GDM1 (cell line): ENCODE measurements around the gene TMEM176A.

ENCODE experiments used
- DNase-seq: peaks from one replicate; lab custom pipeline; 2025; lab: John Stamatoyannopoulos, UW

TMEM176A gene

DNA sequence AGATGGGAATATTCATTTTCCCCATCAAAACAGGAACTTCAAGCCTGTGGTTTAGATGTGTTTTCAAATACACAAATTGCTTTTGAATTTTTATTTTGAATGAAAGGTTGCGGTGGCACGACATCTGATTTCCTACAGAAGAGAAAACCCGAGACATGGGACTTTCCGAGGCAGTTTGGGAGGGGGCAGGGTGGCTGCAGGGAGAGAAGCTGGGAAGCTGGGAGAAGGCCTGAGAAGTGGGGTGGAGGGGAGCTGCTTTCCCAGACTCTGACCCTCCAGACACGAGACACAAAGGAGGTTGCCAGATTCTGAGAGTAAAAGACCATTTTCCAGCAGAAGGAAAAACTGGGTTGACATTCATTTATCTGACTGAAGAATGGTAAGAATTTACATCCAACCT, 19.6 kb downstream of the TMEM176A start:
- DNase-seq, result no peak

GRCh38 chr7:150820578-150821198, 20.1 kb downstream of the TMEM176A start:
- DNase-seq, result no peak

- DNase-seq, result no peak
Observed at GRCh38 chr7:150823043-150823442, 22.5 kb downstream of the TMEM176A start.

DNA sequence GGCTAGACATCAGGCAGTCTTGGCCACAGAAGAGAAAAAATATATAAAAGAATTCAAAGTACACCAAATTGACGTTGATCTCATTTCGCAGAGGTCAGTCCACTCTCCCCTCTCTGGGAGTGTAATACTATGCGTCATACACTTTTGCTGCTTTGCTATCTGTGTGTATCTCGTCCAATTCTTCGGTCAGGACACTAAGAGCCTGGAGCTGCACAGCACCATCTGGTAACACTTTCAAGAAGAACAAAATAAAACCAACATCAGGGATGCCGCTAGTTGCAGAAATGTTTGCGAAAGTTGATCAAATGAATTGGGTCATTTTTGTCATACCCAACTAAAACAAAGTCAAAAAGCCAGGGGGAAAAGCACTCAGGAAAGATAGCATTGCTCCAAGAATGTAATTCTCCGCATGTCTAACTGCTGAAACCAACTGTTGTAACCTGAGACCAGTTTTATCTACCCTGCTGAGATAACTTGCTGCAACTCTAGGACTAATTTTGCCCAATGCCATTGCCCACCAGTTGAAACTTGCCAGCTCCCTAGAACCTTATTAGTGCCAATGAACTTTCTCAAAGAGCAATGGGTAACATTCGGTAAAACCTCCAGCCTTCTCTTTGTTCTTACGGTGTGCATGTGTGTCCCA, 23.0 kb downstream of the TMEM176A start:
- no peak for DNase-seq

DNA sequence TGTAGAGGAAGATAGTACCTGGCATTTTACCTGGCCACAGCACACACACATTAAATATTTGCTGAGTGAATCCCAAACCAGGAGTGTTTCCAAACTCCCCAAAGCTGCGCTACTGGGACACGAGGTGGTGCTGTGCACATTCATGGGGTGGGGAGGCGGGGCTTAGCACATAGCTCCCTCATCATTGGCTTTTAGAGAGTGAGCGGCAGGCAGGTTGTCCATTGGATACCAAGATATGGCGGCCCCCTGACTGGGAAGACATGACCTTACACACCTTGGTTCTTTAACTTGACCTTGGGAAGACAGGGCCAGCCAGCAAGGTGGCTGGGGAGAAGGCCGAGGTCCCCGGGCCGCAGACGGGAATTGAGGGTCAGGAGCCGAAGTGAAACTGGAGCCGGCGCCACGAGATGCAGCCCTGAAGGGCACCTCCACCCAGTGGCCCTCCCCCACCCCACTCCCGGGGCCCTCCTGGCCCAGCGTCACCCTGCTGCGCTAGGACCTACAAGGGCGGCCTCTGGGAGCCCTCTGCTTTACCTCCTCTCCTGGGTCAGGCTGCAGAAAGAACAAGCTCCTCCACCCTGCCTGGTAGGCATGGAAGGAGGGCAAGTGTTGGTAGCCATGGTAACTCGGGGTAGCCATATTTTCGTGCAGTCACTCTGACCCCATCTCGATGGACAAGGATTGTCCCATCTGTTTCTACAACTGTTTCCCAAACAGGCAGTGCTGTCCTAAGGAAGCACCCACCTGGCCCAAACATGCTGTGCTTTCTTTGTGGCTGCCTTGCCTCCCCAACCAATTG, 24.0 kb downstream of the TMEM176A start:
- no peak for DNase-seq

DNA sequence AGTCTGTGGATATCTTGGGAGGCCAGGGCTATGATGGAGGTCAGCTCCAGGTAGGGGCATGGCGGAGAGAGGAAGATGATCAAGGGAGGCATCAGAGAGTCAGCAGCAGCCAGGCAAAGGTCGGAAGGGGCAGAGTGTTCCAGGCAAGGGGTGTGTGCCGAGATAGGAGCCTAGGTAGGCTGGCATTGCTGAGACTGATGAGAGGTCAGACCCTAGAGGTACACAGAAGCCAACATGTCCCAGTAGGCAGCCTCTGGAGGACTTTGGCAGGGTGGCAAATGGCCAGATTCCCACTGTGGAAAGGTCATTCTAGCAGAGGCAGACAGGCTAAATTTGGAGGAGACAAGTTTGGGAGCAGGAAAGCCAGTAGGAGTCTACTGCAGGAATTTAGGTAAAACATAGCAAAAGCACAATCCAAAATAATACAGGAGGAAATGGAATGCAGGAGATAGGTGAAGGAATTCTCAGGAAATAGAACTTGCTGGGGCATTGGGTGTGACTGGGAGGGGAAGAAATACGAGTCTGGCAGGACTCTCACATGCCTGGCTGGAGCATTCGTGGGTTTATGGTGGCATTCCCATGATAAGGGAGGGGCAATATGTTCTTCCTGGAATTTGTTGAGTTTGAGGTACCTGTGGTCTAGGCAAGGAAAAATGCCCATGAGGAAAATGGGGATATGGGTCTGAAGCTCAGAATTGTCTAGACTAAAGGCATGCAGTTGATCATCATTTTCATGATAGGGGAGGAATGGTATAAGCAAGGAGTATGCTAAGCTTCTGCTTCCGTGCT, 25.7 kb downstream of the TMEM176A start:
- no peak for DNase-seq

GRCh38 chr7:150828384-150828783, 27.8 kb downstream of the TMEM176A start:
- no peak for DNase-seq

DNA sequence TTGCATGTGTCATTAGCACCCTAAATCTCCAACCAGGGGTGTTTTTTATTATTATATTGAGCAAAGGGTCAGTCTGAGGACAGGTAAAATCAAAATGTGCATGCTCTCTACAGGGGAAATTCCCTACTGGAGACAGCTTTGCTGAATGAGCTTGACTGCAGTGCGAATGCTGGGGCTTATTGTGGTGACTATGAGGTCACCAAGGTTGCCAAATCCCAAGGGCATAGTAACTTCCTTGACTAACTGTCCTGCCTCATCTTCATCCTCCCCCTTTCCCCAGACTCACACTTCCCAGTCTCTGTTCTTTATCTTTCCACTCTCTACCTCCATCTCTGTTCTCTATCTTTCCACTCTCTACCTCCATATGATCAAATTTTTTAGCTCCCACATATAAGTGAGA, 28.9 kb downstream of the TMEM176A start:
- no peak for DNase-seq

GRCh38 chr7:150830937-150831336, 30.4 kb downstream of the TMEM176A start:
- DNase-seq, result no peak

- DNase-seq, result no peak
Observed at GRCh38 chr7:150831851-150832250, 31.3 kb downstream of the TMEM176A start.

- DNase-seq, result no peak
Observed at GRCh38 chr7:150835019-150835418, 34.5 kb downstream of the TMEM176A start.

GRCh38 chr7:150835702-150836280, 35.2 kb downstream of the TMEM176A start:
- DNase-seq, result no peak

- no peak for DNase-seq
Observed at GRCh38 chr7:150838965-150839650, 38.5 kb downstream of the TMEM176A start.

GRCh38 chr7:150842018-150842417, 41.4 kb downstream of the TMEM176A start:
- DNase-seq, result no peak

- DNase-seq, result no peak
Observed at GRCh38 chr7:150842716-150843115, 42.1 kb downstream of the TMEM176A start.

GRCh38 chr7:150845421-150845861, 44.9 kb downstream of the TMEM176A start:
- DNase-seq, result no peak

DNA sequence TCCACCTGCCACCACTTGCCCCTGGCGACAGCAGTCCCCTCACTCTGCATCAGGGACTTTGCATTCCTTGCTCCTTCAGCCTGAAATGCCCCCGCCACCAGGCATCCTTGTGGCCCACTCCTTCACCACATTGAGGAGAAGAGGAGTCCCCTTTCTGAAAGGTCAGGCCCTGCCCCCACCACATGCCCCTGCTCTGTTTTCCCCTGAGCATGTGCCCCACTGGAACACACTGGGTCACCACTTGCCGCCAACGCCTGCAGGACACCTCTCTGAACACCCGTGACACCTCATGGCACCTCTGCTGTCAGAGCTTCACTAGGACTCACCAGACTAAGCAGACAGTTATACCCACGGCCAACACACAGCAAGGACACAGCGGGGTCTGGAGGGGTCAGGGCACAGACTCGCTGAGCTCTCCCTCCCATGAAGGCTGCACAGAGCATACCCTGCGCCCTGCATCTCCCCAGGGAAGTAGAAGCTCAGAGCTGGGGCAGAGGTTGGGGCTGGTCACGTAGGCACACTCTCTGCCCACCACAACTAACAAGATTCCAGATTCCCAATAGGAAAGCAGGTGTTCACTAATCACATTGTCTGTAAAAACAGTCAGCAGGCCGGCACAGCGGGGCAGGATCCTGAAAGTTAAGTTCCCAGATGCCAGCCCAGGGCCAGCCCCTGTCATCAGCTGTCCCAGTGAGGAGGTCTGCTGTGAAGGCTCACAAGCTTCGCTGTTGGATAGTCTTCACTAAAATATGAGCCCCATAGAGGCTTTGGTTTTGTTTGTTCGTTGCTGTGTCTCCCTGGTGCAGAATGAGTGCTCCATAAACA, 45.9 kb downstream of the TMEM176A start:
- DNase-seq, result no peak

- no peak for DNase-seq
Observed at GRCh38 chr7:150847536-150847935, 47.0 kb downstream of the TMEM176A start.

GRCh38 chr7:150848111-150848510, 47.5 kb downstream of the TMEM176A start:
- DNase-seq, result no peak

DNA sequence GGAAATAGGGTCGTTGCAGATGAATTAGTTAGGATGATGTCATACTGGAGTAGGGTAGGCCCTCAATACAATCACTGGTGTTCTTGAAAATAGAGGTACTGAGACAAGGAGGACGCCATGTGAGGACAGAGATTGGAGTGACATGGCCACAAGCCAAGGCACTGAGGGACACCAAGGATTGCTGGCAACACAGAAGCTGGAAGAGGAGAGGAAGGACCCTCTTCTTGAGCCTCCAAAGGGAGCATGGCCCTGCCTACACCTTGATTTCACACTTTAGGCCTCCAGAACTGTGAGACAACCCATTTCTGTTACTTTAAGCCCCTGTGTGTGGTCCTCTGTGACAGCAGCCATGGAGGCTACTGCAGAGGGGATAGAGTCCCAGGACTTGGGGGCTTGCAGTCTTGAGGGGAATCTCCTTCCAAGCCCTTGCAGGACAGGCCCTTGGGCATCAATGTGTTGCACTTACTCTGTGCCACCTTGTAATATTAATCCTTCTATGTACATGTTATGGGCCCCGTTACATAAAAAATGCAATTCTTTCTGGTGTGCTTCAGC, 48.1 kb downstream of the TMEM176A start:
- DNase-seq, result no peak
